T47D (cell line): ENCODE results near the gene HYDIN.

Experiments used
- DNase-seq, 2 experiments: peaks; one replicate each; pipeline versions ENCODE4 v3.0.0 to v3.0.0-alpha.2; 2011 to 2012; ENCODE audit warnings: low read depth in 1 of 2, low spot score in 1 of 2
- JUND ChIP-seq: IDR thresholded peaks from 2 replicates; pipeline ENCODE4 v1.6.1; 2012; ENCODE audit warnings: low read depth
- in situ Hi-C: cut with HindIII; loops from 2 replicates; pipeline ENCODE4 v1.10.0; 2016; ENCODE audit warnings: low sequenced_read_pairs, low pct_unique_long_range_greater_than_20kb

HYDIN gene

GRCh38 chr16:71230122-71230845, at the start of gene HYDIN:
TSS of gene HYDIN (minus strand) at chr16:71230722. CDS start at chr16:71186895, 43,827 bp downstream.
- DNase-seq, result peak; percentile 67 to 86
- in situ Hi-C loops, result no loop called here
- TF ChIP-seq JUND, result no peak

- DNase-seq, result no peak
- no peak for TF ChIP-seq JUND
- in situ Hi-C loops, result no loop called here
These were observed 46.2 kb upstream of the HYDIN start for GRCh38 chr16:71276589-71277334.

- DNase-seq, result no peak
- no peak for TF ChIP-seq JUND
- in situ Hi-C loops, result no loop called here
These were observed 42.9 kb upstream of the HYDIN start for GRCh38 chr16:71273384-71273783.

GRCh38 chr16:71264299-71264698, 33.8 kb upstream of the HYDIN start:
- no peak for DNase-seq
- in situ Hi-C loops, result no loop called here
- TF ChIP-seq JUND, result no peak

GRCh38 chr16:71263582-71263981, 33.1 kb upstream of the HYDIN start:
- DNase-seq, result no peak
- no peak for TF ChIP-seq JUND
- in situ Hi-C loops, result no loop called here

- TF ChIP-seq JUND, result no peak
- in situ Hi-C loops, result no loop called here
These were observed 31.9 kb upstream of the HYDIN start for GRCh38 chr16:71262391-71262790.

GRCh38 chr16:71260995-71261394, 30.5 kb upstream of the HYDIN start:
- DNase-seq, result no peak
- TF ChIP-seq JUND, result no peak
- in situ Hi-C loops, result no loop called here

More at GRCh38 chr16:71262391-71262790, 31.9 kb upstream of the HYDIN start:
- no peak for DNase-seq

- in situ Hi-C loops, result no loop called here
- TF ChIP-seq JUND, result no peak
- no peak for DNase-seq
These were observed 28.6 kb upstream of the HYDIN start for GRCh38 chr16:71259086-71259485.

GRCh38 chr16:71258372-71258771, 27.9 kb upstream of the HYDIN start:
- no peak for TF ChIP-seq JUND
- no peak for DNase-seq
- in situ Hi-C loops, result no loop called here

- no peak for DNase-seq
- in situ Hi-C loops, result no loop called here
- TF ChIP-seq JUND, result no peak
These were observed 27.2 kb upstream of the HYDIN start for GRCh38 chr16:71257768-71258167.

- DNase-seq, result no peak
- in situ Hi-C loops, result no loop called here
- no peak for TF ChIP-seq JUND
These were observed 25.2 kb upstream of the HYDIN start for GRCh38 chr16:71255721-71256120.

GRCh38 chr16:71254832-71255525, 24.5 kb upstream of the HYDIN start:
- no peak for TF ChIP-seq JUND
- no peak for DNase-seq
- in situ Hi-C loops, result no loop called here
